Endothelial cell of umbilical vein (primary cell): ENCODE results near the gene NFATC1. TPM values are rescaled to one million over a fixed set of nuclear protein-coding genes. Genes with fewer than 3 reads are reported as not detected.

ENCODE experiments used
- BruUV-seq: library from RNA; stranded (reverse); fragments of 400-500 nt; replicated peaks from 2 replicates; lab custom pipeline; 2021; lab: Mats Ljungman, UMichigan
- CTCF ChIA-PET: fragments of 300-600, 350-600 bp; sonication (Branson Sonifier 250); formaldehyde crosslinking; loops from one replicate; lab custom pipeline; 2021; ENCODE audit warnings: antibody characterized with exemption, inconsistent platforms; lab: Charles Lee
- POLR2A ChIA-PET: fragments of 300-600, 350-600 bp; sonication (Branson Sonifier 250); formaldehyde crosslinking; loops from one replicate; lab custom pipeline; 2021; ENCODE audit warnings: antibody characterized with exemption, inconsistent platforms; lab: Charles Lee
- DNase-seq: peaks from one replicate; pipeline ENCODE4 v3.0.0-alpha.2; 2011; ENCODE audit warnings: low read depth, low spot score
- FAIRE-seq: peaks from 2 replicates; lab custom pipeline; 2011; peaks lifted over from hg19 to GRCh38; lab: Jason Lieb, UNC
- H2AFZ ChIP-seq: 2 replicates; pipeline ENCODE4 v1.6.0; 2012; ENCODE audit warnings: low read depth, low read length, control low read depth, inconsistent platforms
- H3K27ac ChIP-seq: 2 replicates; pipeline ENCODE4 v1.5.1; 2011; ENCODE audit warnings: low read depth, mild to moderate bottlenecking, control low read depth, low read length, moderate library complexity; ENCODE audit not compliant: insufficient read depth
- H3K27me3 ChIP-seq, 2 experiments: 2 replicates each; pipeline versions ENCODE4 v1.6.0 to v1.6.1; 2011; ENCODE audit warnings: low read length in 2 of 2, mixed read lengths in 1 of 2; ENCODE audit not compliant: control insufficient read depth in 2 of 2, insufficient read depth in 2 of 2
- H3K36me3 ChIP-seq, 2 experiments: 2 replicates in 1 of 2; 3 replicates in 1 of 2; pipeline ENCODE4 v1.5.1; 2011; ENCODE audit warnings: low read length in 2 of 2, mild to moderate bottlenecking in 1 of 2, moderate library complexity in 1 of 2; ENCODE audit not compliant: control insufficient read depth in 2 of 2, insufficient read depth in 2 of 2; ENCODE audit errors: extremely low read depth in 1 of 2
- H3K4me1 ChIP-seq: 3 replicates; pipeline ENCODE4 v1.5.1; 2011; ENCODE audit warnings: mild to moderate bottlenecking, low read length; ENCODE audit not compliant: control insufficient read depth, insufficient read depth; ENCODE audit errors: extremely low read depth
- H3K4me2 ChIP-seq: 2 replicates; pipeline ENCODE4 v1.6.1; 2011; ENCODE audit warnings: low read length, control low read depth, mixed read lengths; ENCODE audit not compliant: insufficient read depth
- H3K4me3 ChIP-seq, 3 experiments: fragments of 200-600 bp in 1 of 3; sonication (generic), shearing (Covaris generic) in 1 of 3; replicated peaks in 1 of 3; 2 replicates each; pipeline ENCODE4 v1.5.1; 2011 to 2016; ENCODE audit warnings: control low read depth in 3 of 3, low read length in 3 of 3, mild to moderate bottlenecking in 2 of 3, inconsistent platforms in 1 of 3, low read depth in 1 of 3, moderate library complexity in 1 of 3; ENCODE audit not compliant: insufficient read depth in 1 of 3
- H3K79me2 ChIP-seq: 2 replicates; pipeline ENCODE4 v1.6.0; 2012; ENCODE audit warnings: low read length, inconsistent platforms; ENCODE audit not compliant: control insufficient read depth, insufficient read depth
- H3K9ac ChIP-seq: replicated peaks from 2 replicates; pipeline ENCODE3; 2011; ENCODE audit warnings: low read length, control low read depth; ENCODE audit not compliant: insufficient read depth; ENCODE audit errors: extremely low read depth
- H3K9me1 ChIP-seq: replicated peaks from 3 replicates; pipeline ENCODE4 v1.6.0; 2011; ENCODE audit warnings: mild to moderate bottlenecking, low read length; ENCODE audit not compliant: control insufficient read depth, insufficient read depth; ENCODE audit errors: extremely low read depth
- H3K9me3 ChIP-seq: replicated peaks from 2 replicates; pipeline ENCODE4 v1.5.1; 2012; ENCODE audit warnings: low read length, inconsistent platforms; ENCODE audit not compliant: control insufficient read depth, insufficient read depth
- H4K20me1 ChIP-seq: replicated peaks from 2 replicates; pipeline ENCODE3; 2011; ENCODE audit warnings: mild to moderate bottlenecking, low read length; ENCODE audit not compliant: control insufficient read depth, insufficient read depth; ENCODE audit errors: extremely low read depth
- CTCF ChIP-seq, 2 donors: IDR thresholded peaks; 1 replicate in 1 of 2; 2 replicates in 1 of 2; pipeline ENCODE4 v1.5.1; 2011; ENCODE audit warnings: low read length in 2 of 2, mild to moderate bottlenecking in 2 of 2, moderate library complexity in 2 of 2, control low read depth in 1 of 2, inconsistent platforms in 1 of 2, low read depth in 1 of 2; ENCODE audit not compliant: insufficient read depth in 1 of 2; ENCODE audit errors: extremely low read depth in 1 of 2
- EZH2 ChIP-seq: IDR thresholded peaks from 2 replicates; pipeline ENCODE4 v1.6.1; 2012; ENCODE audit warnings: borderline replicate concordance, low read depth, mild to moderate bottlenecking, moderate library complexity, low read length, inconsistent platforms; ENCODE audit not compliant: severe bottlenecking
- FOS ChIP-seq: IDR thresholded peaks from 2 replicates; pipeline ENCODE4 v1.6.1; 2011; ENCODE audit warnings: mild to moderate bottlenecking, low read length, moderate library complexity, borderline replicate concordance; ENCODE audit not compliant: insufficient read depth
- GATA2 ChIP-seq: IDR thresholded peaks from 2 replicates; pipeline ENCODE4 v1.7.0; 2011; ENCODE audit warnings: low read depth, mild to moderate bottlenecking, moderate library complexity, mixed read lengths, low read length; ENCODE audit not compliant: insufficient read length, insufficient read depth
- JUN ChIP-seq: IDR thresholded peaks from 2 replicates; pipeline ENCODE4 v1.6.1; 2011; ENCODE audit warnings: borderline replicate concordance, low read depth; ENCODE audit not compliant: insufficient read length, insufficient read depth
- MAX ChIP-seq: IDR thresholded peaks from 2 replicates; pipeline ENCODE4 v1.6.1; 2011; ENCODE audit not compliant: insufficient read depth, insufficient read length
- MYC ChIP-seq: IDR thresholded peaks from one replicate; pipeline ENCODE4 v1.6.1; 2011; ENCODE audit warnings: mild to moderate bottlenecking, low read depth, low read length
- POLR2A ChIP-seq: IDR thresholded peaks from 2 replicates; pipeline ENCODE4 v1.6.1; 2012; ENCODE audit warnings: low read depth, mild to moderate bottlenecking, control low read depth, low read length
- POLR2AphosphoS5 ChIP-seq: IDR thresholded peaks from 2 replicates; pipeline ENCODE4 v1.6.1; 2012; ENCODE audit warnings: low read depth, mild to moderate bottlenecking, control low read depth, low read length, moderate library complexity; ENCODE audit not compliant: insufficient read depth
- dilution Hi-C: fragments of 300-500 bp; cut with MboI; formaldehyde crosslinking; loops from one replicate; pipeline ENCODE4 v1.15.0; 2019; ENCODE audit warnings: low sequenced_read_pairs; ENCODE audit not compliant: extremely low pct_ligation_motif_present
- intact Hi-C: fragments of 100-400 bp; cut with micrococcal nuclease; formaldehyde crosslinking; loops from one replicate; pipeline ENCODE4 v1.10.0; 2022
- polyA plus RNA-seq, 4 experiments: library from polyadenylated mRNA; depleted of rRNA in 3 of 4; stranded (reverse) in 3 of 4; unstranded in 1 of 4; fragments of >200 nt; gene quantifications; 2 replicates each; pipeline versions ENCODE4 v1.2.1 to v1.2.3, GENCODE V29; 2011 to 2012; ENCODE audit warnings: missing spikeins in 1 of 4
- total RNA-seq: library from RNA; stranded (reverse); gene quantifications from 2 replicates; pipeline ENCODE4 v1.2.3, GENCODE V29; 2021

NFATC1 gene
- total and polyA plus RNA-seq, 2 donors (not counting 3 experiments of a cell fraction or from before 2014, with no cell fraction given), result 11.1 to 30.0 TPM

- DNase-seq (no peak), FAIRE-seq (no peak)
- ChIA-PET POLR2A (no interaction called here), CTCF (no interaction called here)
- Histone ChIP-seq H3K9me3 (no peaks in the 10 kb centered on the region), H3K4me3 (no peak overlapping the region), H4K20me1 (no peaks in the 10 kb centered on the region), H3K9ac (no peak overlapping the region), H3K9me1 (no peaks in the 10 kb centered on the region), H3K27me3 (no peaks in the 10 kb centered on the region), H3K4me1 (no peaks in the 10 kb centered on the region), H3K27ac (no peak overlapping the region), H2AFZ (no peak overlapping the region), H3K4me2 (no peak overlapping the region), H3K36me3 (no peaks in the 10 kb centered on the region), H3K79me2 (no peaks in the 10 kb centered on the region)
- intact Hi-C loops (no loop called here), dilution Hi-C loops (no loop called here)
- TF ChIP-seq JUN (no peak), EZH2 (no peak), GATA2 (no peak), MYC (no peak), POLR2AphosphoS5 (no peak), FOS (no peak), MAX (no peak), POLR2A (no peak), CTCF (IDR thresholded peaks at IDR 0.05; ENCODE audit: extremely low read depth in 1 of 2, insufficient read depth in 1 of 2, low read depth in 1 of 2, low read length in 2 of 2) (no peak)
- no TSS peak for BruUV-seq
These were observed 159.4 kb downstream of the NFATC1 start for GRCh38 chr18:79554945-79555645.
